OCI-LY3 (cell line): ENCODE data around the gene SYNPO.

ENCODE experiments used
- H2AFZ ChIP-seq: fragments of 200-600, 300-600 bp; shearing (Covaris generic); 2 replicates; pipeline ENCODE4 v1.6.0; 2014; ENCODE audit warnings: antibody characterized with exemption, low read depth, low read length
- H3K27ac ChIP-seq: fragments of 200-600, 300-600 bp; sonication (generic); 2 replicates; pipeline ENCODE4 v1.5.1; 2014; ENCODE audit warnings: mild to moderate bottlenecking, low read length, moderate library complexity, mixed read lengths
- H3K27me3 ChIP-seq: fragments of 200-600, 300-600 bp; sonication (generic); 2 replicates; pipeline ENCODE4 v1.6.1; 2014; ENCODE audit warnings: low read depth, low read length, mixed read lengths
- H3K36me3 ChIP-seq: fragments of 200-600, 300-600 bp; sonication (generic); replicated peaks from 2 replicates; pipeline ENCODE3; 2014; ENCODE audit warnings: low read depth, low read length, mixed read lengths
- H3K4me1 ChIP-seq: fragments of 300-600, 200-600 bp; sonication (generic); 2 replicates; pipeline ENCODE4 v1.6.1; 2014; ENCODE audit warnings: low read length, mixed read lengths
- H3K4me2 ChIP-seq: fragments of 200-600, 300-600 bp; sonication (generic); 2 replicates; pipeline ENCODE4 v1.6.1; 2014; ENCODE audit warnings: low read length, mixed read lengths
- H3K4me3 ChIP-seq: fragments of 300-600, 200-600 bp; sonication (generic); 2 replicates; pipeline ENCODE4 v1.5.1; 2014; ENCODE audit warnings: antibody characterized with exemption, mild to moderate bottlenecking, low read length, moderate library complexity
- H3K79me2 ChIP-seq: fragments of 300-600, 200-600 bp; shearing (Covaris generic); 2 replicates; pipeline ENCODE4 v1.6.1; 2014; ENCODE audit warnings: mild to moderate bottlenecking, low read length, mixed read lengths
- H3K9ac ChIP-seq: fragments of 300-600, 200-600 bp; shearing (Covaris generic); 2 replicates; pipeline ENCODE4 v1.6.0; 2014; ENCODE audit warnings: mild to moderate bottlenecking, low read length, moderate library complexity
- H3K9me3 ChIP-seq: fragments of 200-600, 300-600 bp; shearing (Covaris generic); 2 replicates; pipeline ENCODE4 v1.6.1; 2014; ENCODE audit warnings: low read length, mixed read lengths; ENCODE audit not compliant: insufficient read depth
- H4K20me1 ChIP-seq: fragments of 200-600, 300-600 bp; sonication (generic); 2 replicates; pipeline ENCODE4 v1.6.1; 2016; ENCODE audit warnings: low read length, mixed read lengths; ENCODE audit not compliant: insufficient read depth
- EZH2phosphoT487 ChIP-seq: fragments of 200-600 bp; shearing (Covaris generic); IDR thresholded peaks from 2 replicates; pipeline ENCODE4 v1.6.1; 2018; ENCODE audit warnings: antibody characterized with exemption, mixed run types, low read depth
- TF ChIP-seq, protein P1 (sequence below): fragments of 200-600, 300-600 bp; sonication (generic); IDR thresholded peaks from 2 replicates; pipeline ENCODE4 v1.5.1; 2014; ENCODE audit warnings: antibody characterized with exemption, low read length, low read depth

Gene SYNPO

DNA sequence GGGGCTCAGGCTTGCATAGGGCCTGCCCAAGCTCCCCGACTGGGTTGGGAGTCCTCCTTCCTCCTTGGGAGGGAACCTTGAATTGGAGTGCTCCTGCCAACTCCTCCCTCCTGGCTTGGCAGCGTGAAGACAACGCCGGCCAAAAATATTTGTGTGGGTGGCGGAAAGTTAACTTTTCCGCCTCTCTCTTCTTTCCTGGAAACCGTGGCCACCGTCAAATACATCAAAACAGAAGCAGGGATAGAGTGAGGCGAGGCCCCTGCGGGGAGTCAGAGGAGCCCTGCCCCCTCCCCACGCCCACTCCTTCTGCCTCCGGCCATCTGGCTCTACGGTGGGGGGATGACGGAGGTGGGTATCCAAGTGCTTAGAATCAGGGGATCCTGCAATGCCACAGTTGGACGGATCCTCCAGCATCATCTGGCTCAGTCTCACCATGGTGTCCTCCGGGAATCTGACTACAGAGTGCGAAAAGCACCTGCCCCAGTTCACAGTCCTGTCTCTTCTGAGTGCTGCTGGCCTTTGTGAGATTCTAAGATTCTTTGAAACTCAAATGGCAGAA, 25.2 kb upstream of the SYNPO start:
- no peak overlapping the region for H3K27ac ChIP-seq
- H3K9me3 ChIP-seq = no peaks in the 10 kb centered on the region
- no peak overlapping the region for H2AFZ ChIP-seq

DNA sequence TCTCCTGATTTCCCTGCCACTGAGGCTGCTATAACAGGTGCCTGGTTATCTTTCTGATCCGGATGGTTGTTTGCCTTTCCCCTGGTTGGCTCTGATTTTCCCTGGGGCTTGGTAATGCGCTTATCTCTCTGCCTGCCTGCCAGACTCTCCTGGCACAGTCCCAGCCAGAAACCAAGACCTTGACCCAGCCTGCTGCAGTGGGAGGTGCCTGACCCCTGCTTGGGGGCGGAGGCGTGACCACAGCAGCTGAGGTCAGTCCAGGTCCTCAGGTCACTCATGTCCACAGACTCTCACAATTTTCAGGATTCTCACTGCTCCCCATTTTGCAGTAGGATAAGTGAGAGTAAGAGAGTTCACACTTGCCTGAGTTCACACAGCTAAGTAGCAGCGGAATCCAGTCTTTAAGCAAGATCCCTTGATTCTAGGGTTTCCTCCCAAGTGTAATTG, 24.4 kb upstream of the SYNPO start:
- Histone ChIP-seq H3K36me3 (no peaks in the 10 kb centered on the region), H3K9me3 (no peaks in the 10 kb centered on the region), H3K79me2 (no peaks in the 10 kb centered on the region), H3K4me3 (no peak overlapping the region), H3K9ac (no peak overlapping the region), H4K20me1 (no peaks in the 10 kb centered on the region), H3K27me3 (peaks cover 20% of the 10 kb centered on the region), H2AFZ (no peak overlapping the region), H3K4me2 (no peak overlapping the region), H3K4me1 (no peaks in the 10 kb centered on the region), H3K27ac (no peak overlapping the region)
- no peak for TF ChIP-seq EZH2phosphoT487
- TF ChIP-seq, protein P1, sequence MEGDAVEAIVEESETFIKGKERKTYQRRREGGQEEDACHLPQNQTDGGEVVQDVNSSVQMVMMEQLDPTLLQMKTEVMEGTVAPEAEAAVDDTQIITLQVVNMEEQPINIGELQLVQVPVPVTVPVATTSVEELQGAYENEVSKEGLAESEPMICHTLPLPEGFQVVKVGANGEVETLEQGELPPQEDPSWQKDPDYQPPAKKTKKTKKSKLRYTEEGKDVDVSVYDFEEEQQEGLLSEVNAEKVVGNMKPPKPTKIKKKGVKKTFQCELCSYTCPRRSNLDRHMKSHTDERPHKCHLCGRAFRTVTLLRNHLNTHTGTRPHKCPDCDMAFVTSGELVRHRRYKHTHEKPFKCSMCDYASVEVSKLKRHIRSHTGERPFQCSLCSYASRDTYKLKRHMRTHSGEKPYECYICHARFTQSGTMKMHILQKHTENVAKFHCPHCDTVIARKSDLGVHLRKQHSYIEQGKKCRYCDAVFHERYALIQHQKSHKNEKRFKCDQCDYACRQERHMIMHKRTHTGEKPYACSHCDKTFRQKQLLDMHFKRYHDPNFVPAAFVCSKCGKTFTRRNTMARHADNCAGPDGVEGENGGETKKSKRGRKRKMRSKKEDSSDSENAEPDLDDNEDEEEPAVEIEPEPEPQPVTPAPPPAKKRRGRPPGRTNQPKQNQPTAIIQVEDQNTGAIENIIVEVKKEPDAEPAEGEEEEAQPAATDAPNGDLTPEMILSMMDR = no peak

More for the DNA sequence above, 25.2 kb upstream of the SYNPO start:
- Histone ChIP-seq H3K9ac (no peak overlapping the region), H4K20me1 (no peaks in the 10 kb centered on the region), H3K27me3 (peaks cover 20% of the 10 kb centered on the region), H3K4me2 (no peak overlapping the region), H3K79me2 (no peaks in the 10 kb centered on the region), H3K4me1 (no peaks in the 10 kb centered on the region), H3K4me3 (no peak overlapping the region), H3K36me3 (no peaks in the 10 kb centered on the region)
- TF ChIP-seq EZH2phosphoT487 = no peak
- TF ChIP-seq, protein P1 = no peak

DNA sequence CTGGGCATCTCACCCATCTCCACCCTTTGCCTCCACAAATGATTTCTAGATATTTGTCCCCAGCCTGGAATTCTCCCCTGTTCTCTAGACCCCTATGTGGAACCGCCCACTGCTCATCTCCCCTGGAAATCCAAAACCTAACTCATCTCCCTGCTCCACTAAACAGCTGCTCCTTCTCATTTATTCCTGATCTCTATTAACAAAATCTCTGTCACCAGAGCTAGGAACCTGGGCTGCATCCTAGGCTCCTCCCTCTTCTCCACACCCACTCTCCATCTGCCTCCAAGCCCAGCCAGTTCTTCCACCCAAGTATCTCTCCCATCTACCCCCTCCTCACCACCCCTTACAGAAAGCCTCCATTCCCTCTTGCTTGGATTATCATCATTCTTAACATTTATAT, 24.0 kb upstream of the SYNPO start:
- no peak for TF ChIP-seq EZH2phosphoT487
- TF ChIP-seq, protein P1 = no peak
- H3K79me2 ChIP-seq = no peaks in the 10 kb centered on the region

DNA sequence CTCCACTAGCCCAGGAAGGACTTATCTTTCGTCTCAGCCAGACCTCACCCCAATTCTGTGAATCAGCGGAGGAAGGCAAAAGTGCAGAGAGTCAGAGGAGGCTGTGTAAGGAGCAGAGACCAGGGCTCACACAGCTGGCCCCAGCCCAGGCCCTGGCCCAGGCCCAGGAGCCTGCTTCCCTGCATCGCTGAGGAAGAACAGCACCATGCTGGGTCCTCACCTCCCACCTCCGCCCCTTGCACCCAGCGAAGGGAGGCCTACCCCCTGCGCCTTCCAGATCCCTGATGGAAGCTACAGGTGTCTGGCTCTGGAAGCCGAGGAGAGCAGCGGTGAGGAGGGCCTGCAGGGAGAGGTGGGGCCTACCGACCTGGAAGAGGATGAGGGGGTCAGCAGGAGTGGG, 22.3 kb upstream of the SYNPO start:
- H3K4me3 ChIP-seq = no peak overlapping the region
- no peaks in the 10 kb centered on the region for H3K79me2 ChIP-seq
- no peak overlapping the region for H3K9ac ChIP-seq
- no peaks in the 10 kb centered on the region for H3K9me3 ChIP-seq
- no peak overlapping the region for H3K4me2 ChIP-seq
- peaks cover 20% of the 10 kb centered on the region for H3K27me3 ChIP-seq
- no peaks in the 10 kb centered on the region for H3K36me3 ChIP-seq
- H4K20me1 ChIP-seq = no peaks in the 10 kb centered on the region
- no peak for TF ChIP-seq EZH2phosphoT487
- TF ChIP-seq, protein P1 = no peak
- no peak overlapping the region for H2AFZ ChIP-seq
- peaks cover 7% of the 10 kb centered on the region for H3K4me1 ChIP-seq
- H3K27ac ChIP-seq = no peak overlapping the region

More for the DNA sequence above, 24.0 kb upstream of the SYNPO start:
- H3K4me2 ChIP-seq = no peak overlapping the region
- H2AFZ ChIP-seq = no peak overlapping the region
- no peaks in the 10 kb centered on the region for H3K4me1 ChIP-seq
- no peak overlapping the region for H3K27ac ChIP-seq
- H3K4me3 ChIP-seq = no peak overlapping the region
- no peaks in the 10 kb centered on the region for H4K20me1 ChIP-seq
- H3K36me3 ChIP-seq = no peaks in the 10 kb centered on the region
- H3K9me3 ChIP-seq = no peaks in the 10 kb centered on the region
- no peak overlapping the region for H3K9ac ChIP-seq
- peaks cover 20% of the 10 kb centered on the region for H3K27me3 ChIP-seq
